MM.1S (cell line): Measurements from ENCODE around the gene DNAJB7.

ENCODE experiments used
- EZH2 ChIP-seq: fragments of 300-600 bp; sonication (generic); optimal IDR thresholded peaks from 2 replicates; pipeline ENCODE3; 2017; ENCODE audit warnings: low read depth, mild to moderate bottlenecking, antibody characterized with exemption, low read length, mixed read lengths
- TF ChIP-seq, protein P1 (sequence below): fragments of 300-600 bp; sonication (generic); IDR thresholded peaks from 2 replicates; pipeline ENCODE4 v1.5.1; 2016; ENCODE audit warnings: antibody characterized with exemption, low read length, mixed read lengths

GRCh38 chr22:40876907-40877306, 15.0 kb upstream of the DNAJB7 start:
- TF ChIP-seq, protein P1, sequence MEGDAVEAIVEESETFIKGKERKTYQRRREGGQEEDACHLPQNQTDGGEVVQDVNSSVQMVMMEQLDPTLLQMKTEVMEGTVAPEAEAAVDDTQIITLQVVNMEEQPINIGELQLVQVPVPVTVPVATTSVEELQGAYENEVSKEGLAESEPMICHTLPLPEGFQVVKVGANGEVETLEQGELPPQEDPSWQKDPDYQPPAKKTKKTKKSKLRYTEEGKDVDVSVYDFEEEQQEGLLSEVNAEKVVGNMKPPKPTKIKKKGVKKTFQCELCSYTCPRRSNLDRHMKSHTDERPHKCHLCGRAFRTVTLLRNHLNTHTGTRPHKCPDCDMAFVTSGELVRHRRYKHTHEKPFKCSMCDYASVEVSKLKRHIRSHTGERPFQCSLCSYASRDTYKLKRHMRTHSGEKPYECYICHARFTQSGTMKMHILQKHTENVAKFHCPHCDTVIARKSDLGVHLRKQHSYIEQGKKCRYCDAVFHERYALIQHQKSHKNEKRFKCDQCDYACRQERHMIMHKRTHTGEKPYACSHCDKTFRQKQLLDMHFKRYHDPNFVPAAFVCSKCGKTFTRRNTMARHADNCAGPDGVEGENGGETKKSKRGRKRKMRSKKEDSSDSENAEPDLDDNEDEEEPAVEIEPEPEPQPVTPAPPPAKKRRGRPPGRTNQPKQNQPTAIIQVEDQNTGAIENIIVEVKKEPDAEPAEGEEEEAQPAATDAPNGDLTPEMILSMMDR = no peak
- TF ChIP-seq EZH2 = no peak
